Naive thymus-derived CD4-positive, alpha-beta T cell (primary cell): ENCODE results near the gene ESRRG. TPM values are rescaled to one million over a fixed set of nuclear protein-coding genes. Genes with fewer than 3 reads are reported as not detected.

Experiments used
- ATAC-seq: fragments of 150-1000 bp; cut with Tn5 transposase; 2 replicates; pipeline ENCODE4 v1.10.0; 2021; ENCODE audit warnings: mild to moderate bottlenecking, moderate library complexity
- CTCF ChIA-PET: fragments of 350-600 bp; sonication (Branson Sonifier 250); formaldehyde crosslinking; loops from one replicate; lab custom pipeline; 2021; ENCODE audit warnings: antibody characterized with exemption; lab: Charles Lee
- POLR2A ChIA-PET: fragments of 350-600 bp; sonication (Branson Sonifier 250); formaldehyde crosslinking; loops from one replicate; lab custom pipeline; 2021; ENCODE audit warnings: antibody characterized with exemption, inconsistent platforms; lab: Charles Lee
- DNase-seq, 9 donors: peaks; one replicate each; pipeline versions ENCODE4 v3.0.0 to v3.0.0-alpha.2; 2020 to 2022; ENCODE audit warnings: mixed read lengths in 1 of 9
- H3K27ac ChIP-seq: one replicate; pipeline ENCODE4 v1.7.0; 2013; ENCODE audit warnings: mild to moderate bottlenecking, low read depth, low read length, moderate library complexity
- H3K27me3 ChIP-seq, 2 donors: one replicate each; pipeline ENCODE4 v1.7.0; 2013; ENCODE audit warnings: low read length in 2 of 2, mild to moderate bottlenecking in 2 of 2, moderate library complexity in 2 of 2; ENCODE audit not compliant: control insufficient read depth in 2 of 2, insufficient read depth in 2 of 2
- H3K36me3 ChIP-seq, 3 experiments: 1 replicate in 2 of 3; 2 replicates in 1 of 3; pipeline ENCODE4 v1.7.0; 2013; ENCODE audit warnings: low read length in 3 of 3, mild to moderate bottlenecking in 3 of 3, moderate library complexity in 1 of 3; ENCODE audit not compliant: insufficient read depth in 3 of 3, control insufficient read depth in 2 of 3
- H3K4me1 ChIP-seq, 2 donors: one replicate each; pipeline ENCODE4 v1.7.0; 2013; ENCODE audit warnings: low read length in 2 of 2, mild to moderate bottlenecking in 2 of 2, moderate library complexity in 1 of 2; ENCODE audit not compliant: control insufficient read depth in 2 of 2, insufficient read depth in 2 of 2
- H3K4me3 ChIP-seq: 2 replicates; pipeline ENCODE4 v1.7.0; 2013; ENCODE audit warnings: mild to moderate bottlenecking, low read length
- H3K9me3 ChIP-seq, 3 experiments: 1 replicate in 2 of 3; 2 replicates in 1 of 3; pipeline ENCODE4 v1.7.0; 2013; ENCODE audit warnings: low read length in 3 of 3; ENCODE audit not compliant: control insufficient read depth in 2 of 3
- H3K27ac Mint-ChIP-seq, 9 donors: one replicate each; pipeline ENCODE4 v1.8.0; 2020 to 2022; ENCODE audit warnings: mixed read lengths in 9 of 9, mild to moderate bottlenecking in 8 of 9, moderate library complexity in 5 of 9, inconsistent platforms in 2 of 9
- H3K27me3 Mint-ChIP-seq, 5 donors: one replicate each; pipeline ENCODE4 v1.8.0; 2021 to 2022; ENCODE audit warnings: mixed read lengths in 5 of 5, mild to moderate bottlenecking in 1 of 5
- H3K36me3 Mint-ChIP-seq, 5 donors: one replicate each; pipeline ENCODE4 v1.8.0; 2020 to 2022; ENCODE audit warnings: mixed read lengths in 5 of 5, mild to moderate bottlenecking in 3 of 5, inconsistent platforms in 1 of 5
- H3K4me1 Mint-ChIP-seq, 7 donors: one replicate each; pipeline ENCODE4 v1.8.0; 2020 to 2022; ENCODE audit warnings: mixed read lengths in 7 of 7, mild to moderate bottlenecking in 3 of 7, inconsistent platforms in 1 of 7
- H3K4me3 Mint-ChIP-seq, 10 donors: one replicate each; pipeline ENCODE4 v1.8.0; 2020 to 2022; ENCODE audit warnings: mild to moderate bottlenecking in 10 of 10, mixed read lengths in 10 of 10, moderate library complexity in 6 of 10, inconsistent platforms in 2 of 10
- H3K9me3 Mint-ChIP-seq, 11 donors: one replicate each; pipeline ENCODE4 v1.8.0; 2020 to 2022; ENCODE audit warnings: mixed read lengths in 11 of 11, mild to moderate bottlenecking in 4 of 11, inconsistent platforms in 1 of 11, moderate library complexity in 1 of 11
- intact Hi-C, 2 donors: fragments of 100-400 bp; cut with micrococcal nuclease; formaldehyde crosslinking; loops; one replicate each; pipeline ENCODE4 v1.15.1; 2023
- polyA plus RNA-seq, 2 donors: library from polyadenylated mRNA; unstranded; fragments of 300-500 nt; fragmentation: Illumina TruSeq; gene quantifications; one replicate each; pipeline ENCODE4 v1.2.3, GENCODE V29; 2021
- total RNA-seq, 6 experiments: library from RNA in 5 of 6; stranded (reverse) in 5 of 6; gene quantifications; 1 replicate in 5 of 6; 2 replicates in 1 of 6; pipeline ENCODE4 v1.2.3 and lab custom pipeline; 2021 to 2026

ESRRG gene
- total and polyA plus RNA-seq, 7 experiments from 2014 or later, result not detected

- peaks cover 0 to 10% (median 4%) of the 10 kb centered on the region in 11 donors for H3K9me3 Mint-ChIP-seq
- Histone ChIP-seq H3K27ac (no peak overlapping the region), H3K27me3 (no peaks in the 10 kb centered on the region), H3K9me3 (no peaks in the 10 kb centered on the region), H3K4me3 (no peak overlapping the region), H3K36me3 (no peaks in the 10 kb centered on the region), H3K4me1 (no peaks in the 10 kb centered on the region)
- DNase-seq (no peak), ATAC-seq (no peak)
- no peak overlapping the region for H3K4me3 Mint-ChIP-seq
- POLR2A ChIA-PET, result no interaction called here
- CTCF ChIA-PET, result no interaction called here
- H3K27ac Mint-ChIP-seq, result no peak overlapping the region
- H3K36me3 Mint-ChIP-seq, result no peaks in the 10 kb centered on the region
- no peaks in the 10 kb centered on the region for H3K4me1 Mint-ChIP-seq
- H3K27me3 Mint-ChIP-seq, result peaks cover 0 to 1% (median 0%) of the 10 kb centered on the region in 5 donors
- intact Hi-C loops, result no loop called here
Observed at GRCh38 chr1:216731562-216731961, 8.3 kb upstream of the ESRRG start.

DNA sequence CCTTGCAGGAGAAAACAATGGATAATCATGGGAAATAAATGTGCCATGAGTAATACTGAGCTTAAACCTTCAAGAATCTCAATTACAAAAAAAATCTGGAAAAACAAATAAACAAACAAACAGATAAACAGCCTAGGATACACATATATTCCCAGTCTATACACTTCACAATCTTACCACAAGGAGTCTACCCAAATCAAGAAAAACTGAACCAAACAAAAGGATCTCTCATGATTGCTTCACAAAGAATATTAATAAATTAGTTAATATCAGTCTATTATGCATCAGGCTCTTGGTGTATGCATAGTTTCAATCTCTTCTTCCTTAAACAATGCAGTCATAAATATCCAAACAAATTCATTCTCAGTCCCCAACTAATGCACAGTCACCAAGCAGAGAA lies 3.2 kb upstream of the ESRRG start:
- H3K9me3 ChIP-seq, result no peaks in the 10 kb centered on the region
- ChIA-PET CTCF (no interaction called here), POLR2A (no interaction called here)
- no peak overlapping the region for H3K4me3 Mint-ChIP-seq
- no peaks in the 10 kb centered on the region for H3K36me3 ChIP-seq
- no peak overlapping the region for H3K27ac Mint-ChIP-seq
- DNase-seq, result no peak
- H3K27me3 Mint-ChIP-seq, result peaks cover 14 to 30% (median 20%) of the 10 kb centered on the region in 5 donors
- H3K4me1 ChIP-seq, result no peaks in the 10 kb centered on the region
- H3K4me1 Mint-ChIP-seq, result peaks cover 0 to 9% (median 0%) of the 10 kb centered on the region in 7 donors
- no peaks in the 10 kb centered on the region for H3K27me3 ChIP-seq
- no peak overlapping the region for H3K27ac ChIP-seq
- intact Hi-C loops, result no loop called here
- peaks cover 0 to 3% (median 0%) of the 10 kb centered on the region in 11 donors for H3K9me3 Mint-ChIP-seq
- H3K4me3 ChIP-seq, result no peak overlapping the region
- no peak for ATAC-seq
- H3K36me3 Mint-ChIP-seq, result no peaks in the 10 kb centered on the region

DNA sequence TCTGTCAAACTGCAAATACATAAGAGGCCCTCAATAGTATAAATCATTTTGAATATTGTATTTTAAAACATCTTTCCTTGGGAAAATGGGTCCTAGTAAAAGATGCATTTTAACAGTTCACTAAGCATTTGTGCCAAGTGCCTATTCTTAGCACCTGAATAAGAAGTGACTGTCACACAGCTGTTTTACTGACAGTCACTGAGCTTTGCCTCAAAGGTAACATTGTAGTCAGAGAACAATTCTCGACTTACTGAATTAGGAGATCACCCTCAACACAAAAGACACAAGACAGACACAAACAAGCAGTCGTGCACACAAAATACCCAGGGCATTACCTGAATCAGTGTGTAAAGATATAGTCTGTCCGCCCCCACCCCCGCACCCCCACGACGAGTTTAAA lies 408 bp downstream of the ESRRG start:
- CTCF ChIA-PET, result no interaction called here
- DNase-seq (no peak), ATAC-seq (no peak)
- Mint-ChIP-seq H3K9me3 (peaks cover 0 to 2% (median 0%) of the 10 kb centered on the region in 11 donors), H3K4me1 (peaks cover 0 to 9% (median 0%) of the 10 kb centered on the region in 7 donors), H3K27ac (no peak overlapping the region), H3K4me3 (peak overlapping the region in 4 of 10 donors; percentile 14 to 47 (median 40)), H3K27me3 (peaks cover 14 to 30% (median 20%) of the 10 kb centered on the region in 5 donors), H3K36me3 (no peaks in the 10 kb centered on the region)
- no peaks in the 10 kb centered on the region for H3K36me3 ChIP-seq
- H3K4me1 ChIP-seq, result no peaks in the 10 kb centered on the region
- no peak overlapping the region for H3K27ac ChIP-seq
- H3K27me3 ChIP-seq, result no peaks in the 10 kb centered on the region
- H3K9me3 ChIP-seq, result no peaks in the 10 kb centered on the region
- POLR2A ChIA-PET, result no interaction called here
- H3K4me3 ChIP-seq, result no peak overlapping the region
- intact Hi-C loops, result no loop called here

DNA sequence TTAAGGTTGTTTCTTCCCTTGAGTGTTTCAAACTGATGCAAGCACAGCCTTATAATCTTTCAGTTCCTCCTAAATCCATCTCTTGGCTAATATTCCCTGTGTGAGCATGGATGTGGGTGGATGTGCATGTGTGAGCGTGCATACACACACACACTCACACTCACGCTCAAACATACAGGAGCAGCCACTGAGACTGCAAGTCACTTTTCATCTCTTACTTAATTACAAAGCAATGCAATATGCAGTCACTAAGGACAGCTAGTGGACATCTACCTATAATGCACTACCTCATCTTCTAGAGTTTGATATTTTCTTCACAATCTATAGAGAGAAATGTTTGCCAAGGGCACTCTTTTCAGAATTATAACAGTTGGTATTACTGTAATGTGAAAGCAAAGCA lies 1.4 kb downstream of the ESRRG start:
- DNase-seq (no peak), ATAC-seq (no peak)
- no peak overlapping the region for H3K27ac ChIP-seq
- H3K9me3 Mint-ChIP-seq, result no peaks in the 10 kb centered on the region
- H3K4me1 ChIP-seq, result no peaks in the 10 kb centered on the region
- no peak overlapping the region for H3K4me3 ChIP-seq
- no peaks in the 10 kb centered on the region for H3K36me3 ChIP-seq
- no peaks in the 10 kb centered on the region for H3K36me3 Mint-ChIP-seq
- no peaks in the 10 kb centered on the region for H3K9me3 ChIP-seq
- ChIA-PET CTCF (no interaction called here), POLR2A (no interaction called here)
- H3K27me3 ChIP-seq, result no peaks in the 10 kb centered on the region
- peaks cover 0 to 9% (median 0%) of the 10 kb centered on the region in 7 donors for H3K4me1 Mint-ChIP-seq
- peaks cover 14 to 30% (median 20%) of the 10 kb centered on the region in 5 donors for H3K27me3 Mint-ChIP-seq
- intact Hi-C loops, result no loop called here
- no peak overlapping the region for H3K4me3 Mint-ChIP-seq
- no peak overlapping the region for H3K27ac Mint-ChIP-seq

GRCh38 chr1:216721062-216721461 lies 2.2 kb downstream of the ESRRG start:
- no peak overlapping the region for H3K4me3 Mint-ChIP-seq
- CTCF ChIA-PET, result no interaction called here
- ATAC-seq (no peak), DNase-seq (no peak)
- peaks cover 13 to 26% (median 20%) of the 10 kb centered on the region in 5 donors for H3K27me3 Mint-ChIP-seq
- Histone ChIP-seq H3K4me1 (no peaks in the 10 kb centered on the region), H3K27ac (no peak overlapping the region), H3K27me3 (no peaks in the 10 kb centered on the region), H3K4me3 (no peak overlapping the region), H3K9me3 (no peaks in the 10 kb centered on the region), H3K36me3 (no peaks in the 10 kb centered on the region)
- POLR2A ChIA-PET, result no interaction called here
- H3K27ac Mint-ChIP-seq, result no peak overlapping the region
- intact Hi-C loops, result no loop called here
- H3K4me1 Mint-ChIP-seq, result peaks cover 0 to 9% (median 0%) of the 10 kb centered on the region in 7 donors
- H3K36me3 Mint-ChIP-seq, result no peaks in the 10 kb centered on the region
- H3K9me3 Mint-ChIP-seq, result no peaks in the 10 kb centered on the region

DNA sequence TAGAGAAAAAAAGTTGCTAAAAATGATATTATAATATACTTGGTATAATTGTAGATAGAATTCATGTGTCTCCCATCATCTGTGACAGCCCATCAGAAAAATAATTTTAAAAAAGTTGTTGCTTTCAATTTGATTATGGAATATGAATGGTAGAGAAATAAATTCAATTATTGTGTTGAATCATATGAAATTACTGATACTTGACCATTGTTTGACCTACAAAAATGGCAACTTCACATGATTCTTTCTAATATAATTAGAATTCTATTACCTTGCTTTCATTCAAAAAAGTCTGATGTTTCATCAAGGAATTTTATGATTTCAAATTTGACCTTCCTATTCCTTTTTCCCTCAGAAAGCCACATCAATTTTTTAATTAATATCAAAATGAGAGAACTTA lies 11.5 kb downstream of the ESRRG start:
- H3K4me3 ChIP-seq, result no peak overlapping the region
- POLR2A ChIA-PET, result no interaction called here
- no peak for ATAC-seq

DNA sequence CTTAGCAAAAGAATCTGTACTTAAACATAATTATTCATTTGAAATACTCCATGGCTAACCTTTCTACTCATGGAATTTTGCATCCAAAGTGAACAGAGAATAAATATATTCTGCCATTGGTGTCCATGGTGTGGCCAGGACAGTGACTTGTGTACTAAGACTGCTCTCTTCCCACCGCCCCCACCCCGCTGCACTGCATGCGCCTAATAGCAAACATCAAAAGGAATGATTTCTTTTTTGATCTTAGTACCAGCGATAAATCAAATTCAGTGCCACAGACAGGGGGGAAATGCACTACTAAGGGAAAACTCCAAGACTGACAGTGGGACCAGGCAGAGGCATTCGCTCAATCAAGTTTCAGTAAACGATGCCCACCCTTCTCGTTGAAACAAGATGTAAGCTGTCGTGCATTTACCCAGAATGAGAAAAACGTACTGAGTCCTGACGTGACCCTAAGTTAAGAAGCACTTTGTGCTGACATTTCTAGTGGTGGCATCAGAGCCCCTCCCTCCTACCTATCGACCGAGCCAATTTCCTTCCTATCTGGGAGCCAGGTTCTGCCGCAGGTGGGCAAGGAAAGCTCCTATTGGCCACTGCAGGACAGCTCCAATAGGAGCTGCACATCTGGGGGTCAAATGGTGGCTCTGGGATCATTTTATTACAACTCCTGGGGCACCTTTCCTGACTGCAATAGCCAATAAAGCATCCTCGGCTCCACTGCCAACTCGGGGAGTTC lies 12.5 kb downstream of the ESRRG start:
- CTCF ChIA-PET, result no interaction called here

More for the DNA sequence above, 11.5 kb downstream of the ESRRG start:
- Histone ChIP-seq H3K4me1 (no peaks in the 10 kb centered on the region), H3K27me3 (no peaks in the 10 kb centered on the region), H3K27ac (no peak overlapping the region), H3K9me3 (no peaks in the 10 kb centered on the region), H3K36me3 (no peaks in the 10 kb centered on the region)
- no peaks in the 10 kb centered on the region for H3K36me3 Mint-ChIP-seq
- no peaks in the 10 kb centered on the region for H3K4me1 Mint-ChIP-seq
- CTCF ChIA-PET, result no interaction called here
- H3K27me3 Mint-ChIP-seq, result no peaks in the 10 kb centered on the region
- H3K4me3 Mint-ChIP-seq, result no peak overlapping the region
- H3K9me3 Mint-ChIP-seq, result peaks cover 0 to 4% (median 0%) of the 10 kb centered on the region in 11 donors
- no peak for DNase-seq
- no peak overlapping the region for H3K27ac Mint-ChIP-seq
- intact Hi-C loops, result no loop called here

More for the DNA sequence above, 12.5 kb downstream of the ESRRG start:
- no peaks in the 10 kb centered on the region for H3K27me3 ChIP-seq
- no peaks in the 10 kb centered on the region for H3K4me1 Mint-ChIP-seq
- POLR2A ChIA-PET, result no interaction called here
- H3K9me3 Mint-ChIP-seq, result peaks cover 0 to 4% (median 0%) of the 10 kb centered on the region in 11 donors
- no peaks in the 10 kb centered on the region for H3K9me3 ChIP-seq
- no peak overlapping the region for H3K4me3 ChIP-seq
- H3K36me3 ChIP-seq, result no peaks in the 10 kb centered on the region
- H3K4me3 Mint-ChIP-seq, result no peak overlapping the region
- ATAC-seq (no peak), DNase-seq (no peak)
- H3K27me3 Mint-ChIP-seq, result no peaks in the 10 kb centered on the region
- H3K27ac Mint-ChIP-seq, result no peak overlapping the region
- no peaks in the 10 kb centered on the region for H3K36me3 Mint-ChIP-seq
- H3K27ac ChIP-seq, result no peak overlapping the region
- H3K4me1 ChIP-seq, result no peaks in the 10 kb centered on the region
- intact Hi-C loops, result no loop called here
